T-cell (primary cell): Measurements from ENCODE around the gene POFUT2. TPM values are rescaled to one million over a fixed set of nuclear protein-coding genes. Genes with fewer than 3 reads are reported as not detected.

Experiments used
- ATAC-seq, 4 experiments: fragments of 200-7000 bp in 3 of 4; fragments of 150-1000 bp in 1 of 4; cut with Tn5 transposase; replicated peaks in 1 of 4; 1 replicate in 3 of 4; 2 replicates in 1 of 4; pipeline ENCODE4 v1.10.0; 2021; ENCODE audit warnings: moderate library complexity in 3 of 4, mild to moderate bottlenecking in 2 of 4, moderate number of reproducible peaks in 1 of 4
- CTCF ChIA-PET, 2 donors: fragments of 300-600 bp; sonication (Branson Sonifier 250); formaldehyde crosslinking; loops; one replicate each; lab custom pipeline; 2022; ENCODE audit warnings: antibody characterized with exemption in 2 of 2; lab: Charles Lee
- POLR2A ChIA-PET, 2 donors: fragments of 300-600 bp; sonication (Branson Sonifier 250); formaldehyde crosslinking; loops; one replicate each; lab custom pipeline; 2022; ENCODE audit warnings: antibody characterized with exemption in 2 of 2; lab: Charles Lee
- DNase-seq, 35 experiments: peaks; one replicate each; pipeline versions ENCODE4 v3.0.0 to v3.0.0-alpha.2; 2013 to 2023
- H3K27ac ChIP-seq: one replicate; pipeline ENCODE4 v1.5.1; 2013; ENCODE audit warnings: low read length
- H3K27me3 ChIP-seq, 2 experiments: replicated peaks in 1 of 2; 1 replicate in 1 of 2; 2 replicates in 1 of 2; pipeline versions ENCODE4 v1.6.1 to v1.7.0; 2013; ENCODE audit warnings: low read length in 1 of 2, mixed read lengths in 1 of 2; ENCODE audit not compliant: control insufficient read depth in 2 of 2, insufficient read depth in 2 of 2; ENCODE audit errors: extremely low read depth in 1 of 2
- H3K36me3 ChIP-seq, 2 donors: 1 replicate in 1 of 2; 2 replicates in 1 of 2; pipeline versions ENCODE4 v1.6.1 to v1.7.0; 2013; ENCODE audit warnings: low read length in 1 of 2; ENCODE audit not compliant: control insufficient read depth in 2 of 2, insufficient read depth in 1 of 2; ENCODE audit errors: extremely low read depth in 1 of 2
- H3K4me1 ChIP-seq, 2 experiments: 1 replicate in 1 of 2; 2 replicates in 1 of 2; pipeline versions ENCODE4 v1.6.1 to v1.7.0; 2013; ENCODE audit warnings: low read length in 2 of 2, mixed read lengths in 1 of 2; ENCODE audit not compliant: insufficient read depth in 2 of 2, control insufficient read depth in 1 of 2; ENCODE audit errors: extremely low read depth in 1 of 2
- H3K4me3 ChIP-seq, 2 donors: 1 replicate in 1 of 2; 2 replicates in 1 of 2; pipeline versions ENCODE4 v1.5.1 to v1.7.0; 2013; ENCODE audit warnings: mild to moderate bottlenecking in 2 of 2, low read length in 1 of 2, moderate library complexity in 1 of 2; ENCODE audit not compliant: control insufficient read depth in 1 of 2; ENCODE audit errors: extremely low read depth in 1 of 2
- H3K9me3 ChIP-seq: 2 replicates; pipeline ENCODE4 v1.7.0; 2013
- H3K27ac Mint-ChIP-seq, 2 donors: one replicate each; pipeline ENCODE4 v1.8.0; 2020 to 2021; ENCODE audit warnings: mild to moderate bottlenecking in 2 of 2, mixed read lengths in 2 of 2
- H3K27me3 Mint-ChIP-seq, 2 donors: one replicate each; pipeline ENCODE4 v1.8.0; 2021 to 2022; ENCODE audit warnings: mixed read lengths in 2 of 2
- H3K36me3 Mint-ChIP-seq: one replicate; pipeline ENCODE4 v1.8.0; 2021; ENCODE audit warnings: mixed read lengths
- H3K4me1 Mint-ChIP-seq, 3 donors: one replicate each; pipeline ENCODE4 v1.8.0; 2020 to 2022; ENCODE audit warnings: mixed read lengths in 3 of 3, mild to moderate bottlenecking in 1 of 3
- H3K4me3 Mint-ChIP-seq, 3 donors: one replicate each; pipeline ENCODE4 v1.8.0; 2020 to 2022; ENCODE audit warnings: mild to moderate bottlenecking in 3 of 3, mixed read lengths in 3 of 3, moderate library complexity in 3 of 3
- H3K9me3 Mint-ChIP-seq, 3 donors: one replicate each; pipeline ENCODE4 v1.8.0; 2020 to 2022; ENCODE audit warnings: mixed read lengths in 3 of 3
- WGBS: methylation state at CpG from one replicate; pipeline ENCODE4 v1.1.5; 2013; ENCODE audit warnings: missing lambda C conversion rate; ENCODE audit not compliant: insufficient coverage; 5-methylcytosine and 5-hydroxymethylcytosine counted together
- total RNA-seq, 35 experiments: library from RNA in 6 of 35; stranded (reverse) in 6 of 35; fragments of 120-200 nt in 1 of 35; gene quantifications; one replicate each; pipeline versions ENCODE4 v1.2.1 to v1.2.4 and lab custom pipeline; 2013 to 2026

POFUT2 gene
- total RNA-seq, 5 donors from 2014 or later (not counting 1 experiment from before 2014, with no cell fraction given) = 43.0 to 51.3 (median 44.6) TPM

GRCh38 chr21:45249626-45250025, 38.1 kb downstream of the POFUT2 start:
- ChIA-PET CTCF (no interaction called here), POLR2A (no interaction called here)
- Histone ChIP-seq H3K36me3 (no peaks in the 10 kb centered on the region), H3K9me3 (no peaks in the 10 kb centered on the region), H3K4me1 (no peaks in the 10 kb centered on the region), H3K27ac (no peak overlapping the region), H3K27me3 (peaks cover 0 to 53% of the 10 kb centered on the region in 2 experiments), H3K4me3 (no peak overlapping the region)
- Mint-ChIP-seq H3K27me3 (peaks cover 3 to 17% of the 10 kb centered on the region in 2 donors), H3K27ac (no peak overlapping the region), H3K4me3 (no peak overlapping the region), H3K4me1 (peaks cover 0 to 5% (median 0%) of the 10 kb centered on the region in 3 donors), H3K9me3 (no peaks in the 10 kb centered on the region), H3K36me3 (no peaks in the 10 kb centered on the region)
- WGBS = 86% methylated on average over 5 of the region's 6 CpGs
- no peak for ATAC-seq
- DNase-seq = no peak

- CTCF ChIA-PET = no interaction called here
- no peaks in the 10 kb centered on the region for H3K36me3 ChIP-seq
- H3K27me3 Mint-ChIP-seq = peaks cover 3 to 12% of the 10 kb centered on the region in 2 donors
These were observed 38.8 kb downstream of the POFUT2 start for GRCh38 chr21:45248893-45249381.

GRCh38 chr21:45248301-45248892, 39.3 kb downstream of the POFUT2 start:
- H3K4me1 Mint-ChIP-seq = no peaks in the 10 kb centered on the region
- peaks cover 3 to 11% of the 10 kb centered on the region in 2 donors for H3K27me3 Mint-ChIP-seq
- Histone ChIP-seq H3K27ac (no peak overlapping the region), H3K4me1 (no peaks in the 10 kb centered on the region), H3K27me3 (peaks cover 0 to 42% of the 10 kb centered on the region in 2 experiments), H3K9me3 (peaks cover 3% of the 10 kb centered on the region), H3K36me3 (no peaks in the 10 kb centered on the region), H3K4me3 (no peak overlapping the region)
- DNase-seq (no peak), ATAC-seq (no peak)
- no peak overlapping the region for H3K27ac Mint-ChIP-seq
- no peak overlapping the region for H3K4me3 Mint-ChIP-seq
- peaks cover 6 to 12% (median 10%) of the 10 kb centered on the region in 3 donors for H3K9me3 Mint-ChIP-seq
- ChIA-PET POLR2A (no interaction called here), CTCF (no interaction called here)
- WGBS = 87% methylated on average over 10 of the region's 13 CpGs
- H3K36me3 Mint-ChIP-seq = peaks cover 6% of the 10 kb centered on the region

More at GRCh38 chr21:45248893-45249381, 38.8 kb downstream of the POFUT2 start:
- H3K27ac ChIP-seq = no peak overlapping the region
- peaks cover 0 to 46% of the 10 kb centered on the region in 2 experiments for H3K27me3 ChIP-seq
- DNase-seq (no peak), ATAC-seq (no peak)
- Mint-ChIP-seq H3K9me3 (peaks cover 2 to 6% (median 5%) of the 10 kb centered on the region in 3 donors), H3K4me1 (no peaks in the 10 kb centered on the region), H3K36me3 (peaks cover 6% of the 10 kb centered on the region), H3K27ac (no peak overlapping the region), H3K4me3 (no peak overlapping the region)
- H3K4me1 ChIP-seq = no peaks in the 10 kb centered on the region
- POLR2A ChIA-PET = no interaction called here
- H3K9me3 ChIP-seq = no peaks in the 10 kb centered on the region
- 73% methylated on average over 8 of the region's 14 CpGs for WGBS
- no peak overlapping the region for H3K4me3 ChIP-seq

GRCh38 chr21:45246386-45247320, 41.0 kb downstream of the POFUT2 start:
- Mint-ChIP-seq H3K27me3 (peaks cover 7 to 9% of the 10 kb centered on the region in 2 donors), H3K36me3 (peaks cover 6% of the 10 kb centered on the region), H3K4me1 (no peaks in the 10 kb centered on the region), H3K9me3 (peaks cover 10 to 18% (median 12%) of the 10 kb centered on the region in 3 donors), H3K4me3 (no peak overlapping the region), H3K27ac (no peak overlapping the region)
- DNase-seq (no peak), ATAC-seq (no peak)
- ChIA-PET CTCF (no interaction called here), POLR2A (no interaction called here)
- no peaks in the 10 kb centered on the region for H3K4me1 ChIP-seq
- WGBS = 93% methylated on average over 8 of the region's 20 CpGs
- H3K27ac ChIP-seq = no peak overlapping the region
- H3K36me3 ChIP-seq = no peaks in the 10 kb centered on the region
- peaks cover 3% of the 10 kb centered on the region for H3K9me3 ChIP-seq
- no peak overlapping the region for H3K4me3 ChIP-seq
- peaks cover 0 to 30% of the 10 kb centered on the region in 2 experiments for H3K27me3 ChIP-seq

GRCh38 chr21:45244799-45245340, 42.8 kb downstream of the POFUT2 start:
- Histone ChIP-seq H3K27me3 (peaks cover 0 to 30% of the 10 kb centered on the region in 2 experiments), H3K27ac (no peak overlapping the region), H3K4me3 (no peak overlapping the region), H3K36me3 (no peaks in the 10 kb centered on the region), H3K4me1 (no peaks in the 10 kb centered on the region), H3K9me3 (peaks cover 3% of the 10 kb centered on the region)
- Mint-ChIP-seq H3K27ac (no peak overlapping the region), H3K36me3 (peaks cover 6% of the 10 kb centered on the region), H3K27me3 (peaks cover 8 to 12% of the 10 kb centered on the region in 2 donors), H3K9me3 (peaks cover 10 to 18% (median 12%) of the 10 kb centered on the region in 3 donors), H3K4me1 (no peaks in the 10 kb centered on the region), H3K4me3 (no peak overlapping the region)
- ATAC-seq = no peak
- 86% methylated on average over 5 of the region's 8 CpGs for WGBS
- CTCF ChIA-PET = no interaction called here
- POLR2A ChIA-PET = no interaction called here
- DNase-seq = peak in 1 of 35 experiments; percentile 22

GRCh38 chr21:45243603-45244002, 44.1 kb downstream of the POFUT2 start:
- Mint-ChIP-seq H3K36me3 (peaks cover 6% of the 10 kb centered on the region), H3K27ac (no peak overlapping the region), H3K4me1 (no peaks in the 10 kb centered on the region), H3K4me3 (no peak overlapping the region), H3K9me3 (peaks cover 10 to 18% (median 12%) of the 10 kb centered on the region in 3 donors), H3K27me3 (peaks cover 8 to 13% of the 10 kb centered on the region in 2 donors)
- Histone ChIP-seq H3K9me3 (peaks cover 3% of the 10 kb centered on the region), H3K4me1 (no peaks in the 10 kb centered on the region), H3K27me3 (peaks cover 0 to 27% of the 10 kb centered on the region in 2 experiments), H3K27ac (no peak overlapping the region), H3K36me3 (no peaks in the 10 kb centered on the region), H3K4me3 (no peak overlapping the region)
- ChIA-PET POLR2A (no interaction called here), CTCF (interaction anchor here in 1 of 2 donors (0.6 kb wide), 2 partner anchors 75 to 129 kb away, joined by 3 read pairs; no protein-coding TSS in a partner anchor)
- DNase-seq (no peak), ATAC-seq (no peak)
- WGBS = no CpG with 5 or more reads among the region's 3 CpGs
